Effector CD8-positive, alpha-beta T cell (primary cell): ENCODE data around the gene PPP2R5B.

Experiments
- DNase-seq: peaks from one replicate; lab custom pipeline; 2025; lab: John Stamatoyannopoulos, UW

Gene PPP2R5B

DNA sequence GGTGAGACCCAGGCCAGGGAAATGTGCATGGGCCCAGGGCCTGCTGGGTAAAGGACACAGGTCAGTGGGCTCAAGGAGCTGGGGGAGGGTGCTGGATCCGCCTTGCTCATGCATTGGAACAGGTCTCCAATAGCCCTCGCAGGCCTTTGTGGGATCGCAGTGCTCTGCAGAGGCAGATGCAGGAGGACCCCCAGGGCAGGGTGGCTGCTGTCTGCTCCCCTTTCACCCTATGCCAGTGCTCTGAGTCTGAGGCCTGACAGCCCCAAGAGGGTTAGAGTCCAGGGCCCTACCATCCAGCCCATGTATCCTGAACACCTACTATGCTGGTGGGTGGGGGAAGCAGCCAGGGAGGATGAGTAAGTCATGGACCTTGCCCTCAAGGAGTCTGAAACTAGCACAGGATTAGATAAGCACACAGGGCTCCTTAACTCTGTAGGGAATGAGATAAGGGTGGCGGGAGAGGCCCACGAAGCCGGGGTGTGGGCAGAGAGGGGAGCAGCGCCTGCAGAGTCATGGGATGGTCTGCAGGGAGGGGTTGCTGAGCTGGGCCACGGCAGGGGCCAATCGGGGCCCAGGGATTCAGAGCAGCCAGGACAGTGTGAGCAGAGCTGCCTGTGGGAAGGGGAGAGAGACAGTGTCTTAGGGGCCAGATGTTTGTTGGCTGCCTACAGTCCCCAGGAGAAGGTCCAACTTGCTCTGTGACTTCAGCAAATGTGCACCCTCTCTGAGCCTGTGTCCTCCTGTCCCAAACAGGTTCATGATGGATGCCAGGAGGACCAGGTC, 35.6 kb upstream of the PPP2R5B start:
- DNase-seq, result no peak

DNA sequence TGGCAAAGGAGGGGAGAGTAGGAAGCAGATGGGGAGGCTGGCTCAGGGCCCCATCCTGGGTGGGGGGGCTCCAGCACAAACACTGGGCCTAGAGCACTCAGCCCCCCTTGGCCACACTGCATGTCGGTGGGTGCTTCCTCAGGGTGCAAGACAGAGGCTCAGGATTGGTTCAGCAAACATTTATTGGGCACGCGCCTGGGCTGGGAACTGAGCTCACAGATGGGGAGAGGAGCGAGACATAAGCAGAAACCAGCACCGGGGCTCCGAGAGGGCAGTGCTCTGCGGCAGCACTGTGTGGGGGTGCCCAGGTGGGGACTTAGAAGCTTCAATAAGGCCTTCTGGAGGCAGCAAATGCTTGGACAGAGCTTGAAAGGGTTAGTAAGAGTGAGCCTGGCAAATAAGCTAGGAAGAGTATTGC, 34.0 kb upstream of the PPP2R5B start:
- no peak for DNase-seq

DNA sequence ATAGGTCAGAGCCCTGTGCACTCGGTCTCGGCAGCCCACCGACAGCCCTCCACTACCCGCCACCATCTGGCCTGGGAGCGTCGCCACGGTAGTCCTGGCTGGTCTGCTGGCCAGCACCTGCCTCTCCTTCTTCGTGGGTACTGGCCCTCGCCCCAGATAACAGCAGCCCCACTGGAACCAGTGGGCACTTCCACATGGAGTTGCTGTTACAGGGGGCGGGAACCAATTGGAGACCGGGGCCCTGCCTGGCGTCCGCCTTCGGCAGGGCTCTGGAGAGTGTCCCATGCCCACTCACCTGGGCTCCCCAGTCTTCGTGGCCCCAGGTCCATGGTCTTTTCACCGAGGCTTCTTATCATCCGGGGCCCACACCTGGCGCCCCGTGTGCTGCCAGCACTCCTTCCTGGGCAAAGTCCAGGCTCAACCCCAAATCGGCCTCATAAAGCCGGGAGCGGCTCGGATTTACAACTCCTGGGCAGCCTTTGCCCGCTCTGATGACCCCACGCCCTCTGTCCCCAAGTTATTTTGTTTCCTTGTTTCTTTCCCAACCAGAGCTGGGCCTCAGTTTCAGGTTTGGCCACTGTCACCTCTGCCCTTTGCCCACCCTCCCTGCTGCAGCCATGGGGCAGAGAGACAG, 33.2 kb upstream of the PPP2R5B start:
- DNase-seq, result no peak

DNA sequence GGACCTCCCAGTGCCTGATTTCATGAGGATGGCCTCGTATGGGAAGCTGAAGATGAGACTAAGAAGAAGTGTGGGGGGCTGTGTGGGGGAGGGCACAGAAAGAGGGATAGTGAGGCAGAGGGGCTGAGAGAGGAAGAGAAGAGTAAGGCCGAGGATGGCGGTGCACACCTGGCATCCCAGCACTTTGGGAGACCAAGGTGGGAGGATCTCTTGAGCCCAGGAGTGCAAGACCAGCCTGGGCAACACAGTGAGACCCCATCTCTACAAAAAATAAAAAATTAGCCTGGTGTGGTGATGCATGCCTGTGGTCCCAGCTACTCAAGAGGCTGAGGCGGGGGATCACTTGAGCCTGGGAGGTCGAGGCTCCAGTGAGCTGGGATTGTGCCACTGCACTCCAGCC, 32.6 kb upstream of the PPP2R5B start:
- DNase-seq, result no peak

DNA sequence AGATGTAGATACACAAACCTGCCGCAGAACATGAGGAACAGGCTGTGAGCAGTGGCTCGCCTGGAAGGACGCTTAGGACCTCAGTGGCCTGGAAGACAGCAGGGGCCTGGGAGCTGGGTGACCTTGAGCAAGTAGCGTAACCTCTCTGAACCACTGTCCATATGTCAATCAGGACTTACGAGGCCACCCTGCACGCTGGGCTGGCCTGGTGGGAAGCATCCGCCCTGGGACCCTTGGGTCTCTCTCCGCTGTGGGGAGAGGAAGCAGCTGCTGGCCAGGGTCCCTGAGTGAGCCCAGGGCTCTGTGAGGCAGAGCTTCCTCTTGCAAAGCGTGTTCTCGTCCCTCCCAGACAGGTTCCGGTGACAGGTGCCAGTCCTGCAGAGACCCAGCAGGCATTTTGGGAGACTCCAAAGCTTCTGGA, 32.1 kb upstream of the PPP2R5B start:
- DNase-seq, result no peak

DNA sequence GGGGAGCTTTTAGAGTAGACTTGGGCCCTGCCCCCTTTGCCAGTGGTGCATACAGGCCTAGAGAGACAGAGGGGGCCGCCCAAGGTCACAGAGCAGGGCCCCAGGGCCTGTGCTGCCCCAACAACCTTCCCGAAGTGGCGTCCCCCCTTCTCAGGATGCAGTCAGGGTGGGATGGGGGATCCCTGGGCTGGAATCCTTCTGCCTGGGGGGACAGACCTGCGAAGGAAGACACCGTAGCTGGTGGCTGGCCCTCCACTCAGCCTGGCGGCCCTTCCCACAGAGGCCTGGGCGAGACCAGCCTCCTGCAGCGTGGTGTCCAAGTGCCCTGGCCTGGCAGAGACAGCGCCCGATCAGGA, 31.7 kb upstream of the PPP2R5B start:
- no peak for DNase-seq

DNA sequence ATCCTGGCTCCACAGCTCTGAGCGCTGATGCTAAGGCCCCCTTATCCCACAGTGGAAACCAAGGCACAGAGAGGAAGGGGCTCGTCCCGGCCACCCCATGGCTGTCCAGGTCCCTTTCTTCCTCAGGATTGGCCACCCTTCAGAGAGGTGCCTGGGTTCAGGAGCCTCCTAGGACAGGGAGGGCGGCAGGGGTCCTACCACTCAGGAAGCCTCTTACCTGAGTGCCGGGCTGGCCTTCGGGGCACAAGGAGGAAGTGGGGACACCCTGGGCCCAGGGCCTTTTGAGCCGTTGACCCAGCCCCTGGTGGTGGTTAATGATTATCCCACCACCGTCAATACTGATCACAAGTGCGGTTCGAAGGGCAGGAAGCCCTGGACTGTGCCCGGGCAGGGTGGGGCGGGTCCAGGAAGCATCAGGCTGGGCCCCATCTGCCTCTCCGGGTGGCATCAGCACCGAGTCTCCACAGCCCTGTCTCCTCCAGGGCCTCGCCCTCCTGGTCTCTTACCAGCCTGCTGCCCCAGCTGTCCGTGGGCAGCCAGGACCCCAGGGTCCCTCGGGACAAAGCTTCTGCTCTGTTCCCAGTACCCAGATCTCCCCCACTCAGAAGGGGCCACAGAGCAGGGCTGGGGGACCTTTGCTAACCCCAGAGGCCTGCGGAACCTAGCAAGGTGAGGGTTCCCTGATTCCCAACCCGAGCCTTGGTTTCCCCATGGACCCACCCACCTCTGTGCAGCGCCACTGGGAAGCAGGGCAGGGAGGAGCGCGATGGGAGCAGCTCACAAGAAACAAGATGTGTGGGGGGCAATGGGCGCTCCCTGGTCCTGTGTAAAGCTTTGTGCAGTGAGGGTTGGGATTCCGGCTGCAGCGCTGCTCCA, 31.1 kb upstream of the PPP2R5B start:
- DNase-seq, result no peak

DNA sequence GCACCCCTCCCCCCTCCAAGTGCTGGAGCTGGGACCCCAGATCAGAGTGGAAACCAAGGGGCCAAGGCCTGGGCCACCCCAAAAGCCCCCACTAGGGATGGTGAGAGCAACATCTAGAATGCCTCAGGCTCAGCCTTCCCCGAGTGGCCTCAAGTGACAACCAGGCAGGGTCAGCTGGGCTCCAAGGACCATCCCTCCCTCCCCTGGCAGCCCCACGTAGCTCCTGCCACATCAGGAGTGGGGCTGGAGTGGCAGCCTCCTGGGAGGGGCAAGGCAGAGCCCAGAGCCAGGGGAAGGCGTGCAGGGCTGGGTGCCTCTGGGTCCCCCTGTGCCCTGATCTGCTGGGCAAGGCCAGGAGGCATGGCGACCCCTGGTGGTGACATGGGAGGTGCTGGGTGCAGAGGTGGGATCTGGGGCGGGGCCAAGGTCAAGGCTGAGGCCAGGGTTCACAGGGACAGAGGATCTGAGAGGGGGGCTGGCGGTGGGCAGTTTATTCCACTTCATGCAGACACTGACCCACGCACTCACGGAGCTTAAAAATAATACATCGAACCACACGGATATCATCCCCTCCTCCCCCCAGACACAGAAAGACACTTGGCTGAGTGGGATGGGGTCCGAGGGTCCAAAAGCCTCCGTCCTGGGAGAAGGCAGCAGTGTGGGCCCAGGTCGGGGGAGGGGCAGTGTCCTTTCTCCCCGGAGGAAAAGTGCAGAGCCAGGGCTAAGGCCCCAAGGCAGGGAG, 30.2 kb upstream of the PPP2R5B start:
- DNase-seq, result peak; percentile 91

DNA sequence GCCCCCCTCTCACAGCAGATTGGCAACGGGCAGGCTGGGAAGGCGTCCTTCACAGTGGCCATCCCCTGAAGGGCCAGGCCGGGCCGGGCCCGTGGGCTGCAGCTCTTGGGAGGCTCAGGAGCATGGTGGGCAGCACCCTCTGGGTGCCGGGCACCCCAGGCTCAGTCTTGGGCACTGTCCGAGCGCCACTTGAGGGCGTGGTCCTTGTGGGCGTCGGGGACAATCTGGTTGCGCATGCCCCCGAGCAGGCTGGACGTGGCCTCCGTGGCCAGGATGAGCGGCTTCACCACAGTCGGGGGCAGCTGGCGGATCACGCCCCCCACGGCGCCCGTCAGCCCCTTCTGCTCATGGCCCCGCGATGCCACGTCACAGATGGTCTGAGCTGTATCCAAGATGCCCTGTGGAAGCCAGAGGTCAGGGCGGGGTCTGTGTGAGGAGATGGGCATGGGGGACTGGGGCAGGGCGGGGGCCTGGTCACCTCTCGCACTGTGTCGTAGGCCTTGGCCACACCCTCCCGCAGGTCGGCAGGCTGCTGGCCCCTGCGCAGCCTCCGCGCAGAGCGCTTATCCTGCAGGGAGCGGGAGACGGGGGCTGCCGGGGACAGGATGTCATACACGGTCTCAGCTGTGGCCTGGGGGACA, 29.6 kb upstream of the PPP2R5B start:
- no peak for DNase-seq

DNA sequence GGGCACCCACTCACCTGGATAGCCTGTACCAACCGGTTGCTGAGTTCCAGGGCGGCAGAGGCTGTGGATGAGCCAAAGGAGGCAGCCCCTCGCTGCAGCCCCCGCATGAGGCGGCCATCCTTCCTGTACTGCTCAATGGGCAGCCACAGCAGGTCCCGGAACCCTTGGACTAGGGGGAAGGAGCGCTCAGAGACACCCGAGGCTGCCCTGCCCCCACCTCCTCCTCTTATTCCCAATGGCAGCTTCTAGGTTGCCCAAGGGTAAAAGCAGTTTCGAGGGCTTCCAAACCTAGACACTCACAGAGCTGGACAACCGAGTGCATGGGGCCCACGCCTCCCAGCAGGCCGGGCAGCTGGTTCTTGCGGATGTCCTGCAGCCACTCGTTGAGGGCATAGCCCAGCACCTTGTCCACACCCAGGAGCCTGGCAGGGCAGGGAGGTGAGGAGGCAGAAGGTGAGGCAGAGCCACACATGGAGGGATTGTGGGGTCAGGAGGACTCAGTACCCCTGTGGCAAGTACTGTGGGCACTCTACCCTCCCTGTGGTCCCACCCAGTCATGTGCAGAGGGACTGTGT, 28.0 kb upstream of the PPP2R5B start:
- no peak for DNase-seq

DNA sequence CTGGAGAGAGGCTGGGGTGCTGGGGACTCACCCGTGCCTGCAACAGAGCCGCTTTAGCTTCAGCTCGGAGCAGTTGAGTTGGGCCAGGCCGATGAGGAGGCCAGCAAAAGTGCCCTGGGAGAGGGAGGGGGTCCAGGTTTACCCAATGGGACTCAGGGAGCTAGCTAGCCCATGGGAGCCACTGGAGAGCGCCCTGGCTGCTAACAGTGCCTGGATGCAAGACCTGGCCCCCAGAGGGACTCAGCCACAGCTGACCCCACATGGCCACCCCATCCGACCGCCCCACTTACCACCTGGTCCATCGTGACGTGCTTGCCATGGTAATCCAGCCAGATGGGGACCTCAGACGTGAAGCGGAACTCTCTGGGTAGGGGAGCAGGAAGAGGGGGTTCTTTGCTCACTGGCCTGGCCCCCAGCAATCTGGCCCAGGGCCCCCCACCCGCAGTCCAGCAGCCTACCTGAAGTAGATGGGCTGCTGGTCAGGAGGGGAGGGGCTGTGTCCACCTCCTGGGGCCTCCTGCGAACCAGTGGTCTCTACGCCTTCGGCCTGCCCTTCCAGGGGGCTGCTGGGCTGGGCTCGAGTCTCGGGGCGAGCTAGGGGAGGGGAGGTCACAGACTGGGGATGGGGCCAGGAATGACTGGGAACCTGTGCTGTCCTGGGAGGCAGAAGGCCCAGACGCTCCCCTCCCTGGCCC, 27.0 kb upstream of the PPP2R5B start:
- no peak for DNase-seq

DNA sequence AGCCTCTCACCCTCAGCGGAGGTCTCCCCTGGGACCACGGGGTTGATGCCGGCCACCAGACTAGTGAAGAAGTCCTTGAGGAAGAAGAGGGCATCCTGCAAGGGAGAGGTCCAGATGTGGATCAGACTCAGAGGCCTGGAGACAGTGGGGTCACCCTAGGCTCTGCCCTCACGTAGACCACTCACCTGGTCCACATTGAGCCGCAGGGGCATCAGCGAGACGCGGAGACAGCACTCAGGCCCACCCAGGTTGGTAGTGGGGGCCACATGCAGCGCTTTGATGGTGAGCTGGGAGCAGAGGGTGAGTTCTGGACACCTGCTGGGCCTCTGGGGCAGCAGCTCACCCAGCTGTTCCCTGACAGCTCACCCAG, 26.4 kb upstream of the PPP2R5B start:
- no peak for DNase-seq

DNA sequence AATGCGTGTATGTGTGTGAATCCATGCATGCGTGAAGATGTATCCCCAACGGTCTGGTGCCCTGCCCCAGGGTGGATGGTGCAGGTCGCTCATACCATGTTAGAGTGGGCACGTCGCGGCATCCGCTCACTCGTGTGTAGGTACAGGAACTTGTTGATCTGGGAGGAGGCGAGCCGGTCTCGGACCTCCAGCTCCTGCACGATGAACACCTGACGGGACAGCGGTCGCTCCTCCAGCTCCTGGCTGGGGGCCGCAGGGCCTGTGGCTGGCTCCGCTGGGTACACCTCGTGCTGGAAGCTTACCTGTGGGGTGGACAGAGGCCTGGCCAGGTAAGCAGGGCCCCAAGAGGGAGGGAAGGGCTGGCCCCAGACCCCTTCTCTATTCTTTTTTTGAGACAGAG, 25.9 kb upstream of the PPP2R5B start:
- no peak for DNase-seq

DNA sequence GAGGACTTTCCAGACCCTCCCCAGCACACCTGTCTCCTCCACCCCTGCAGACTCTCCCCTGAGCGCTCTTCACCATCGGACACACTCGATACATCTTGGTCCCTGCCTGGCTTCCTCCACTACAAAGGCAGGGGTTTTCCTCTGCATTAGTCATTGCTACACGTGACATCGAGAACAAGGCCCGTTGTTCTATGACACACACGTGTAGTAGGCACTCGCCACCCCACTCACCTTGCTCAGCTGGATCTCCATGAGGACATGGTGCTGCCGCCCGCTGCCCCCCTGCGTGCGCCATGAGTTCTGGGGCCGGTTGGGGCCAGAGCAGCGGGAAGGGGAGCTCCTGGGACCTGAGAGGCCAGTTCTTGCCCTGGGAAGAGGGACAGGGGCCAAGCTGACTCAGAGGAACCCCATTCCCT, 24.2 kb upstream of the PPP2R5B start:
- DNase-seq, result peak; percentile 11

DNA sequence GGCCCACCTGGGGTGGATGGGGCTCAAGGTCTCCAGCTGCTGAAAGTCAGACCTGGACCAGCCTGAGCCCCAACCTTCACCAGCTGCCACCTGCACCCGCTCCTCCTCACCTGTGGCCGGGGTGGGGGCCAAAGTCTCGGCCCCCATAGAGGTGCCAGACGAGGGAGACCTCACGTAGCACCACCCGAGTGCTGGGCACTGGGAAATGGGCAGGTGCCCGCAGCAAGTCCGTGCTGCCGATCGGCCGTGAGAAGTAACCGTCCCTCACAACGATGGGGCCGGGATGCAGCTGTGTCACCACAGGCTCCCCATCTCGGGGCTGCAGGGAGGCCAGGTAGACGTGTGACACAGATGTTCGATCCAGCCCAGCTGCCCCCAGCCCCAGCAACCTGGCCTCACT, 23.7 kb upstream of the PPP2R5B start:
- no peak for DNase-seq

DNA sequence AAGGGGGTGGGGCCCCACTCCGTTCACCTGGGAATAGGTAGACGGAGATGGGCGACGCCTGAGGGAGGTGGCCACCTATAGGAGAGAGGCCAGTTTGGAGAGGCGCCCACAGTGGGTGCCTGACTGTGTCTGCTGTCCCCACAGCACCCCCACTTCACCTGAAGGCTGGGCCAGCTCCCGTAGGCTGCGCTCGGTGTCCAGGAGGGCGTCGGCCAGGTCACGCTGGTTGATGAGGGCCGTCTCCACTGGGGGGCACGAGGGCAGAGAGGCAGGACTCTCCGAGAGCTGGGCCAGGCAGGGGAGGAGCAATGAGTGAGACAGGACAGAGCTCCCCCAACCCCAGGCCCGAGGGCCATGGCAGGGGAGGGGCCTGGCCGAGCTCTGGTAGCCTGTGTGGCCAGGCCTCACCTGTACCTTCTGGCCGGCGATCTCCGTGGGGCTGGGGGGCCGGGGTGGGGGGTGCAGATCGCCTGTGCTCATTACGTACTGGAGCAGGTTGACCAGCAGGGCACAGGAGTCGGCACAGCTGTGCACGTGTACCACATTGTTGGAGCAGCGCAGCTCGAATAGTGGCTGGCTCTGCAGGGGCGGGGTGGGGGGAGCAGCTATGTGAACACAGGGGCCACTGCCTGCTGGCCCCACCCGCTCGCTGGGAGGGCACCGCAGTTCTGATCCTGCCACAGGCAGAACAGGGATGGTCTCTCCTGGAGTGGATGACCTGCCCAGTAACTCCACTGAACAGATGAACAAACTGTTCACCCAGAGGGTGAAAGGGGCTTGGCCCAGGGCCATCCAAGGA, 22.2 kb upstream of the PPP2R5B start:
- DNase-seq, result no peak

DNA sequence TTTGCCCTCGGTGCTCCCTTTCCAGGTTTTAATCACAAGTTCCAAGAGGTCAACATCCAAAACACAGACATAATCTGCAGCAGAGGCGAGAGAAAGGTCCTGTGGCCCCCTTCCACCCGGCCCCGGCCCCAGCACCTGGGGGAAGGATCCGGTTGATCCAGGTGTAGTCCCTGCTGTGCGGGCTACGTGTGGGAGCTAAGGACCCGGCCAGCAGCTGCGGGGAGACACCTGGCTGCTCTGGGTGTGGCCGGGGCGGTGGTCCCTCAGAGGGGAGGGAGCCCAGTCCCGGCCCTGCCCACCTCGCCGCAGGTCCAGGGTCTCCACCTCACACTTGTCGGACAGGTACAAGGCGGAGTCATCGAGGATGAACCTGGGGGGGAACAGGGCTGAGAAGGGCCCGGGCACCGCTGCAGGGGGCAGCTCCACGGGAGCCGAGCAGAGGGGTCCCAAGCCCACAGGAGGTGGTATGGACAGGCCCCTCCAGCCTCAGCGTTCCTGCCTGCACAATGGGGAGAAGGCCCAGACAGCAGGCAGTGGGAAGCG, 21.1 kb upstream of the PPP2R5B start:
- DNase-seq, result no peak

DNA sequence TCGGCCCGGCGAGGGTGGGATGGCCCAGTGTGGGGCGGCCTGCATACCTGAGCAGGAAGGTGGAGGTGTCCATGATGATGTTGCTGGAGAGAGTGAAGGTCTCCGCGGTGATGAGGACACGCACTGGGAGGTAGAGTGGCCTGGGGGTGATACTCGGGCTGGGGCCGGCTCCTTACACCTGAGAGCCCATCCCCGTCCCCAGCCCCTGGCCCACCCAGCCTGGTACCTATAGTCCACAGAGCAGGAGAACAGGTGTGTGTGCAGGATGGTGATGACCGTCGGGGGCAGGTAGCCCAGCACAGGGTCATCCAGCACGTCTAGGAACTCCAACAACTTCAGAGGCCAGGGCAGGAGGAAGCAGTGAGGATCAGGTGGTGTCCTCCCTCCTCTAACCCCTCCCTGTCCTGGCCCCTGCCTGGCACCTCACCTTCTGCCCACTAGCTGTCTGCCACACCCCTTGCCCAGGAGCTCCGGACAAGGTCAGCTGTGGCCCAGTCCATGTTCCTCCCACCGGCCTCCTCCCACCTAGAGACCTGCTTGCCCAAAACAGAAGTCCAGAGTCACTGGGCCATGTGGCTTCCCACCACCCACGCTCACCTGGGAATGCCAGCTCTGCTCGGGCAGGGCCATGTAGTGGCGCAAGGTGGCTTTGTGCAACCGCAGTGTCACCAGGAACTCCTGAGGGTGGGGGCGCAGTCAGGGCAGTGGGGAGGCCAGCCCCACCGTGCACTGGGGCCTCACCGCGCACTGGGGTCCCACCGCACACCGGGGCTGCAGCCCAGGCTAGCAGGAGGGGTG, 18.8 kb upstream of the PPP2R5B start:
- no peak for DNase-seq

DNA sequence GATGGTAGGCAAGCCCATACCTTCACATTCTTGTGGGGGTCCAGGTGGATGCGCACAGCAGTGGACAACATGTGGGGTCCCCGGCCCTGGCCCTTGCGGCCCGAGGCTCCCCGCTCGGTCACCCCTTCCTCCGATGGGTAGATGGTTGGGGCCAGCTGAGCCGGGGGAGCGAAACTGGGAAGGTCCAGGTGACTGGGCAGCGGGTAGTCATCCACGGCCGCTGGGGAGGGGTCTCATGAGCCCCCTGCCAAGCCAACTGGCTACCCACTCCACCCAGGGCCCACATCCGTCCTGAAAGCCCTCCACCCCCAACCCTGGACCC, 18.2 kb upstream of the PPP2R5B start:
- no peak for DNase-seq
